Neural cell (in vitro differentiated cells): ENCODE data around the gene SRRM1. TPM values are rescaled to one million over a fixed set of nuclear protein-coding genes. Genes with fewer than 3 reads are reported as not detected.
"Not testable (repeated sequence)": the region's sequence is repeated elsewhere in the genome, so short reads cannot be mapped to it uniquely, and the experiment has no call there.

Source experiments
- H2AFZ ChIP-seq: fragments of 200-600, 300-800 bp; sonication (generic), shearing (Covaris generic); 2 replicates; pipeline ENCODE4 v1.6.0; 2014; ENCODE audit warnings: low read depth, mild to moderate bottlenecking, antibody characterized with exemption, low read length, moderate library complexity
- H3F3A ChIP-seq: fragments of 200-600 bp; shearing (Covaris generic); 2 replicates; pipeline ENCODE4 v1.6.1; 2016; ENCODE audit warnings: mild to moderate bottlenecking, moderate library complexity, mixed read lengths, antibody characterized with exemption, low read length; ENCODE audit not compliant: insufficient read depth, poor library complexity, severe bottlenecking
- H3K27ac ChIP-seq: fragments of 200-600, 300-800 bp; sonication (generic), shearing (Covaris generic); 2 replicates; pipeline ENCODE4 v1.5.1; 2014; ENCODE audit warnings: mild to moderate bottlenecking, low read length, moderate library complexity
- H3K27me3 ChIP-seq: fragments of 300-800, 200-600 bp; sonication (generic), shearing (Covaris generic); 2 replicates; pipeline ENCODE4 v1.6.0; 2014; ENCODE audit warnings: mild to moderate bottlenecking, low read depth, low read length, moderate library complexity; ENCODE audit not compliant: insufficient read depth
- H3K36me3 ChIP-seq: fragments of 300-800, 200-600 bp; sonication (generic), shearing (Covaris generic); 2 replicates; pipeline ENCODE4 v1.5.1; 2014; ENCODE audit warnings: mild to moderate bottlenecking, antibody characterized with exemption, low read length, moderate library complexity; ENCODE audit not compliant: insufficient read depth
- H3K4me2 ChIP-seq: fragments of 300-800, 200-600 bp; sonication (generic), shearing (Covaris generic); 2 replicates; pipeline ENCODE4 v1.6.0; 2014; ENCODE audit warnings: mild to moderate bottlenecking, low read length
- H3K4me3 ChIP-seq: fragments of 300-800, 200-600 bp; sonication (generic), shearing (Covaris generic); 2 replicates; pipeline ENCODE4 v1.5.1; 2014; ENCODE audit warnings: mild to moderate bottlenecking, low read length, moderate library complexity
- H3K79me2 ChIP-seq: fragments of 200-600 bp; shearing (Covaris generic); replicated peaks from 2 replicates; pipeline ENCODE4 v1.6.0; 2014; ENCODE audit warnings: mild to moderate bottlenecking, low read length, moderate library complexity; ENCODE audit not compliant: insufficient read depth
- H3K9ac ChIP-seq: fragments of 300-800, 200-600 bp; sonication (generic), shearing (Covaris generic); 2 replicates; pipeline ENCODE4 v1.6.1; 2016; ENCODE audit warnings: mild to moderate bottlenecking, low read length, mixed read lengths
- H3K9me2 ChIP-seq: fragments of 200-600 bp; shearing (Covaris generic); 2 replicates; pipeline ENCODE4 v1.6.1; 2016; ENCODE audit warnings: mild to moderate bottlenecking, low read length, mixed read lengths; ENCODE audit not compliant: insufficient read depth
- H3K9me3 ChIP-seq: fragments of 200-600, 300-800 bp; sonication (generic), shearing (Covaris generic); 2 replicates; pipeline ENCODE4 v1.6.1; 2016; ENCODE audit warnings: mild to moderate bottlenecking, mixed run types, low read length, moderate library complexity, mixed read lengths
- H4K20me1 ChIP-seq: fragments of 200-600 bp; shearing (Covaris generic); 2 replicates; pipeline ENCODE4 v1.6.1; 2016; ENCODE audit warnings: mild to moderate bottlenecking, mixed run types; ENCODE audit not compliant: insufficient read depth
- EP300 ChIP-seq: fragments of 450-650 bp; conservative IDR thresholded peaks from 2 replicates; pipeline ENCODE4 v1.6.1; 2014; ENCODE audit warnings: antibody characterized with exemption, mild to moderate bottlenecking, moderate library complexity; ENCODE audit not compliant: poor library complexity, severe bottlenecking
- EZH2 ChIP-seq: fragments of 200-600, 300-800 bp; shearing (Covaris generic), sonication (generic); IDR thresholded peaks from 2 replicates; pipeline ENCODE4 v1.6.1; 2014; ENCODE audit warnings: antibody characterized with exemption, low read length, borderline replicate concordance, mild to moderate bottlenecking; ENCODE audit not compliant: insufficient read depth, poor library complexity, severe bottlenecking
- MXI1 ChIP-seq: fragments of 450-650 bp; conservative IDR thresholded peaks from 2 replicates; pipeline ENCODE4 v1.6.1; 2014; ENCODE audit warnings: antibody characterized with exemption, mild to moderate bottlenecking; ENCODE audit not compliant: poor library complexity, severe bottlenecking
- POLR2AphosphoS5 ChIP-seq: IDR thresholded peaks from 2 replicates; pipeline ENCODE4 v1.6.1; 2012
- RAD21 ChIP-seq: fragments of 450-650 bp; conservative IDR thresholded peaks from 2 replicates; pipeline ENCODE4 v1.6.1; 2014; ENCODE audit warnings: antibody characterized with exemption, mild to moderate bottlenecking, moderate library complexity
- SMC3 ChIP-seq: fragments of 450-650 bp; conservative IDR thresholded peaks from 2 replicates; pipeline ENCODE4 v1.6.1; 2014; ENCODE audit warnings: antibody characterized with exemption, mild to moderate bottlenecking, moderate library complexity; ENCODE audit not compliant: poor library complexity
- TAF1 ChIP-seq: IDR thresholded peaks from 2 replicates; pipeline ENCODE4 v1.6.1; 2012; ENCODE audit warnings: low read depth
- polyA plus RNA-seq: library from polyadenylated mRNA; depleted of rRNA; stranded (reverse); fragments of >200 nt; gene quantifications from 2 replicates; pipeline ENCODE4 v1.2.3, GENCODE V29; 2014
- TF ChIP-seq, protein P1 (sequence below): IDR thresholded peaks from 2 replicates; pipeline ENCODE4 v1.6.1; 2012; ENCODE audit warnings: borderline replicate concordance
- TF ChIP-seq, protein P2 (sequence below): fragments of 450-650 bp; IDR thresholded peaks from 2 replicates; pipeline ENCODE4 v1.5.1; 2014; ENCODE audit warnings: antibody characterized with exemption, mild to moderate bottlenecking, moderate library complexity; ENCODE audit not compliant: poor library complexity, severe bottlenecking

SRRM1 gene
- polyA plus RNA-seq, 1 donor from 2014 or later, result 37.1 TPM

DNA sequence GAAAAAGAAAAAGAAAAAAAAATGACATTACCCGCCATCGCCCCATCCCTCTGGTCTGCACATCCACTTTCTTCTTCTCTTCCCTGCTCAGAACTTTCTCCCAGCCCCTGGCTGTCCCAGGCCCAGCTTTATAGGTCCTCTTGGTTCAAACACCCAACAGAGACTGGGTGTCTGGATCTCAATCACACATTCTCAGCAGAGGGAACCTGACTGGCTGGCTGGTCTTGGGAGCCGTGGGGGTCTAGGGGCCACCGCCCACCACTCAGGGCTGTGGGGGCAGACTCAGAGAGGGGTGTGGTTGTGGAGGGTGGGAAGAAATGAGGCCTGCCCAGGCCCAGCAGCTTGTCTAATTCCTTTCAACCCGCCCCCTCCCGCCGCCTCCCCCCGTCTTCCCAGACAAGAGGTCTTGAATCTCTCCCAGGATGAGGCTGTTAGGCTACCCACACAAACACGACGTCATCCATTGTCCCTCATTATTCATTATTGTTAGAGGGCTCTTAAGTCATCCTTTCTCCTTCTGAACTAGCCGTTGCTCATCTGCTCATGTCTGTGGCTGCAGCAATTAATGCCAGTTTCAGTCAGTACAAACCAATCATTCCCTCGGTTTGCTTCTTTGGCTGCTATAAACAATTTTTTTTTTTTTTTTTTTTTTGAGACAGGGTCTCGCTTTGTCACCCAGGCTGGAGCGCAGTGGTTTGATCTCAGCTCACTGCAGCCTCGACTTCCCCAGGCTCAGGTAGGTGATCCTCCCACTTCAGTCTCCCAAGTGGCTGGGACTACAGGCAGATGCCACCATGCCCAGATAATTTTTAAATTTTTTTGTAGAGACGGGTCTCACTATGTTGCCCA is 61.5 kb downstream of the SRRM1 start:
- TF ChIP-seq, protein P1, sequence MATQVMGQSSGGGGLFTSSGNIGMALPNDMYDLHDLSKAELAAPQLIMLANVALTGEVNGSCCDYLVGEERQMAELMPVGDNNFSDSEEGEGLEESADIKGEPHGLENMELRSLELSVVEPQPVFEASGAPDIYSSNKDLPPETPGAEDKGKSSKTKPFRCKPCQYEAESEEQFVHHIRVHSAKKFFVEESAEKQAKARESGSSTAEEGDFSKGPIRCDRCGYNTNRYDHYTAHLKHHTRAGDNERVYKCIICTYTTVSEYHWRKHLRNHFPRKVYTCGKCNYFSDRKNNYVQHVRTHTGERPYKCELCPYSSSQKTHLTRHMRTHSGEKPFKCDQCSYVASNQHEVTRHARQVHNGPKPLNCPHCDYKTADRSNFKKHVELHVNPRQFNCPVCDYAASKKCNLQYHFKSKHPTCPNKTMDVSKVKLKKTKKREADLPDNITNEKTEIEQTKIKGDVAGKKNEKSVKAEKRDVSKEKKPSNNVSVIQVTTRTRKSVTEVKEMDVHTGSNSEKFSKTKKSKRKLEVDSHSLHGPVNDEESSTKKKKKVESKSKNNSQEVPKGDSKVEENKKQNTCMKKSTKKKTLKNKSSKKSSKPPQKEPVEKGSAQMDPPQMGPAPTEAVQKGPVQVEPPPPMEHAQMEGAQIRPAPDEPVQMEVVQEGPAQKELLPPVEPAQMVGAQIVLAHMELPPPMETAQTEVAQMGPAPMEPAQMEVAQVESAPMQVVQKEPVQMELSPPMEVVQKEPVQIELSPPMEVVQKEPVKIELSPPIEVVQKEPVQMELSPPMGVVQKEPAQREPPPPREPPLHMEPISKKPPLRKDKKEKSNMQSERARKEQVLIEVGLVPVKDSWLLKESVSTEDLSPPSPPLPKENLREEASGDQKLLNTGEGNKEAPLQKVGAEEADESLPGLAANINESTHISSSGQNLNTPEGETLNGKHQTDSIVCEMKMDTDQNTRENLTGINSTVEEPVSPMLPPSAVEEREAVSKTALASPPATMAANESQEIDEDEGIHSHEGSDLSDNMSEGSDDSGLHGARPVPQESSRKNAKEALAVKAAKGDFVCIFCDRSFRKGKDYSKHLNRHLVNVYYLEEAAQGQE, result no peak
- TF ChIP-seq EP300, result no peak
- no peak for TF ChIP-seq POLR2AphosphoS5
- no peak for TF ChIP-seq EZH2
- no peak for TF ChIP-seq MXI1
- no peak for TF ChIP-seq RAD21
- TF ChIP-seq SMC3, result no peak
- no peaks in the 10 kb centered on the region for H3K27me3 ChIP-seq
- no peak overlapping the region for H3K9ac ChIP-seq
- no peaks in the 10 kb centered on the region for H3K36me3 ChIP-seq
- no peak overlapping the region for H3K27ac ChIP-seq
- no peaks in the 10 kb centered on the region for H3K79me2 ChIP-seq
- no peak overlapping the region for H3K4me2 ChIP-seq
- no peaks in the 10 kb centered on the region for H3K9me2 ChIP-seq
- H4K20me1 ChIP-seq, result no peaks in the 10 kb centered on the region
- no peaks in the 10 kb centered on the region for H3K9me3 ChIP-seq
- no peaks in the 10 kb centered on the region for H3F3A ChIP-seq
- H3K4me3 ChIP-seq, result no peak overlapping the region
- H2AFZ ChIP-seq, result no peak overlapping the region

DNA sequence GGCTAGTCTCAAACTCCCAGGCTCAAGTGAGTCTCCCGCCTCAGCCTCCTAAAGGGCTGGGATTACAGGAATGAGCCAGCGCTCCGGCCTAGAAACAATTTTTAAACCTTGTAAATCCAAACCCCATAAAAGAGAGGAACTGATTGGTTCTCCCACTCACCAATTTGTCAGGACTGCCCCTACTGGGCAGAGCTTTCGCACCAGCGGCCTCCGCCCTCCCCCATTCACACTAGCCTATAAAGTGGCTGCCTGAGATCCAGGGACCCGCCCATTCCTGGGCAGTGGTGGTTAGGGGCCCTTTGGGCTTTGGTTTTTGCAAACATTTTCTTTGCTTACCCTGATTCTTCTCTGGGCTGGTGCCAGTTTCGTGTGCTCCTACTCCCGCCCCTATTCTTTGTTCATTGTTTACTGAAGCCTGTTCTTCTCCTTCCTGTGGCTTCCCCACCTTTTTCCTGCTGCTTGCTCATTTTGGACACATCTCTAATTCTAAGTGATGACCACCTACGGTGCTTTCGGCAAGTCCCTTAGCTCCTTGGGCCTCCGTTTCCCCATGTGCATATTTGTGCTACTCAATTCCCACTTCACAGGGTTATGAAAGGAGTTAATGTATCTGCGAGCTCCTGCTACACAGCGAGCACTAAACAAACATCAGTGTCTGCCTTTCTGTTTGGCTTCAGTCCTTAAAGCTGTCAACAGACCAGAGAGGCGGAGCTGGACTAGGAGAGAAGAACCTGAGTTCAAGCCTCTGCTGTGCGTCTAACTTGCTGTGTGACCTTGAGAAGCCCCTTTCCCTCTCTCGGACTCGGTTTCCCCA is 62.4 kb downstream of the SRRM1 start:
- H4K20me1 ChIP-seq, result no peaks in the 10 kb centered on the region
- H2AFZ ChIP-seq, result no peak overlapping the region
- H3K36me3 ChIP-seq, result no peaks in the 10 kb centered on the region
- H3K9ac ChIP-seq, result no peak overlapping the region
- H3K9me3 ChIP-seq, result no peaks in the 10 kb centered on the region
- no peak overlapping the region for H3K4me2 ChIP-seq
- H3K79me2 ChIP-seq, result no peaks in the 10 kb centered on the region
- H3K27me3 ChIP-seq, result no peaks in the 10 kb centered on the region
- H3K27ac ChIP-seq, result no peak overlapping the region
- H3K4me3 ChIP-seq, result no peak overlapping the region
- H3K9me2 ChIP-seq, result no peaks in the 10 kb centered on the region
- H3F3A ChIP-seq, result no peaks in the 10 kb centered on the region
- no peak for TF ChIP-seq TAF1
- no peak for TF ChIP-seq MXI1
- TF ChIP-seq, protein P2, sequence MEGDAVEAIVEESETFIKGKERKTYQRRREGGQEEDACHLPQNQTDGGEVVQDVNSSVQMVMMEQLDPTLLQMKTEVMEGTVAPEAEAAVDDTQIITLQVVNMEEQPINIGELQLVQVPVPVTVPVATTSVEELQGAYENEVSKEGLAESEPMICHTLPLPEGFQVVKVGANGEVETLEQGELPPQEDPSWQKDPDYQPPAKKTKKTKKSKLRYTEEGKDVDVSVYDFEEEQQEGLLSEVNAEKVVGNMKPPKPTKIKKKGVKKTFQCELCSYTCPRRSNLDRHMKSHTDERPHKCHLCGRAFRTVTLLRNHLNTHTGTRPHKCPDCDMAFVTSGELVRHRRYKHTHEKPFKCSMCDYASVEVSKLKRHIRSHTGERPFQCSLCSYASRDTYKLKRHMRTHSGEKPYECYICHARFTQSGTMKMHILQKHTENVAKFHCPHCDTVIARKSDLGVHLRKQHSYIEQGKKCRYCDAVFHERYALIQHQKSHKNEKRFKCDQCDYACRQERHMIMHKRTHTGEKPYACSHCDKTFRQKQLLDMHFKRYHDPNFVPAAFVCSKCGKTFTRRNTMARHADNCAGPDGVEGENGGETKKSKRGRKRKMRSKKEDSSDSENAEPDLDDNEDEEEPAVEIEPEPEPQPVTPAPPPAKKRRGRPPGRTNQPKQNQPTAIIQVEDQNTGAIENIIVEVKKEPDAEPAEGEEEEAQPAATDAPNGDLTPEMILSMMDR, result no peak
- TF ChIP-seq EP300, result no peak
- no peak for TF ChIP-seq POLR2AphosphoS5
- TF ChIP-seq, protein P1, result no peak
- no peak for TF ChIP-seq RAD21
- no peak for TF ChIP-seq EZH2
- no peak for TF ChIP-seq SMC3

DNA sequence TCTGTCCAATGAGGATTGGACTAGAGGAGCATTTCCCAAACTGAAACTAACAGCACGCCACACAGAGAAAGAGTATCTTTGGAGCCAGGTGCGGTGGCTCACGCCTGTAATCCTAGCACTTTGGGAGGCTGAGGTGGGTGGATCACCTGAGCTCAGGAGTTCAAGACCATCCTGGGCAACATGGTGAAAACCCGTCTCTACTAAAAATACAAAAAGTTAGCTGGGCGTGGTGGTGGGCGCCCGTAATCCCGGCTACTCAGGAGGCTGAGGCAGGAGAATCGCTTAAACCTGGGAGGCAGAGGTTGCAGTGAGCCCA is 62.9 kb downstream of the SRRM1 start:
- not testable (repeated sequence) for H3K4me2 ChIP-seq, H3K27ac ChIP-seq, H3K9me2 ChIP-seq, H3K4me3 ChIP-seq, H2AFZ ChIP-seq, H3F3A ChIP-seq, H3K36me3 ChIP-seq, H3K9ac ChIP-seq, H3K79me2 ChIP-seq, H3K27me3 ChIP-seq, H3K9me3 ChIP-seq, H4K20me1 ChIP-seq
